HG03439 (cell line): ENCODE measurements around the gene ADPRHL1.

Source experiments
- ATAC-seq: cut with Tn5 transposase; IDR thresholded peaks from one replicate; pipeline ENCODE4 v1.9.1; 2021; ENCODE audit warnings: mild to moderate bottlenecking, moderate library complexity; ENCODE audit not compliant: unreplicated experiment

Gene ADPRHL1

GRCh38 chr13:113417836-113418721, 35.2 kb downstream of the ADPRHL1 start:
- ATAC-seq = no peak

GRCh38 chr13:113417008-113417751, 36.1 kb downstream of the ADPRHL1 start:
- no peak for ATAC-seq

GRCh38 chr13:113415825-113416224, 37.5 kb downstream of the ADPRHL1 start:
- ATAC-seq = no peak

GRCh38 chr13:113415032-113415431, 38.3 kb downstream of the ADPRHL1 start:
- no peak for ATAC-seq

GRCh38 chr13:113414335-113414734, 39.0 kb downstream of the ADPRHL1 start:
- no peak for ATAC-seq

GRCh38 chr13:113413898-113414282, 39.4 kb downstream of the ADPRHL1 start:
- no peak for ATAC-seq

GRCh38 chr13:113413178-113413897, 40.0 kb downstream of the ADPRHL1 start:
- no peak for ATAC-seq

- ATAC-seq = no peak
These were observed 40.8 kb downstream of the ADPRHL1 start for GRCh38 chr13:113412440-113412839.

GRCh38 chr13:113411216-113412023, 41.9 kb downstream of the ADPRHL1 start:
- ATAC-seq = no peak

GRCh38 chr13:113410472-113411201, 42.7 kb downstream of the ADPRHL1 start:
- no peak for ATAC-seq

GRCh38 chr13:113408562-113408961, 44.7 kb downstream of the ADPRHL1 start:
- no peak for ATAC-seq

- ATAC-seq = no peak
These were observed 45.5 kb downstream of the ADPRHL1 start for GRCh38 chr13:113407531-113408393.

- ATAC-seq = no peak
These were observed 46.2 kb downstream of the ADPRHL1 start for GRCh38 chr13:113407103-113407530.

- no peak for ATAC-seq
These were observed 46.8 kb downstream of the ADPRHL1 start for GRCh38 chr13:113406321-113407102.

GRCh38 chr13:113405481-113406300, 47.6 kb downstream of the ADPRHL1 start:
- no peak for ATAC-seq

GRCh38 chr13:113404723-113405471, 48.4 kb downstream of the ADPRHL1 start:
- no peak for ATAC-seq

GRCh38 chr13:113404366-113404722, 48.9 kb downstream of the ADPRHL1 start:
- no peak for ATAC-seq
